HepG2 (cell line): Measurements from ENCODE around the gene OLFM2. TPM values are rescaled to one million over a fixed set of nuclear protein-coding genes. Genes with fewer than 3 reads are reported as not detected.

Source experiments
- FOXP4 ChIP-seq: sonication (generic); formaldehyde crosslinking; IDR thresholded peaks from 2 replicates; pipeline ENCODE4 v1.4.0; 2020; ENCODE audit warnings: missing genetic modification reagents
- HNRNPL ChIP-seq: fragments of 200-400 bp; formaldehyde crosslinking; IDR thresholded peaks from 2 replicates; pipeline ENCODE4 v1.6.1; 2017; ENCODE audit warnings: mild to moderate bottlenecking, low read depth, low read length
- REST ChIP-seq, 2 experiments: IDR thresholded peaks; 2 replicates each; pipeline ENCODE4 v1.6.1; 2011 to 2012; ENCODE audit warnings: low read length in 2 of 2, borderline replicate concordance in 1 of 2, low read depth in 1 of 2, mild to moderate bottlenecking in 1 of 2, moderate library complexity in 1 of 2
- TBX2 ChIP-seq: sonication (generic); formaldehyde crosslinking; IDR thresholded peaks from 2 replicates; pipeline ENCODE4 v1.5.0; 2020; ENCODE audit warnings: missing genetic modification reagents, mild to moderate bottlenecking, borderline replicate concordance
- THAP11 ChIP-seq: IDR thresholded peaks from 2 replicates; pipeline ENCODE4 v1.6.1; 2016; ENCODE audit warnings: missing biosample characterization, missing genetic modification reagents
- ZNF232 ChIP-seq: sonication (generic); formaldehyde crosslinking; IDR thresholded peaks from 2 replicates; pipeline ENCODE4 v1.4.0; 2020; ENCODE audit warnings: missing genetic modification reagents, borderline replicate concordance
- polyA plus RNA-seq, 8 experiments: library from polyadenylated mRNA; depleted of rRNA in 3 of 8; stranded (reverse) in 7 of 8; unstranded in 1 of 8; fragments of >200 nt; fragmentation: Illumina TruSeq in 4 of 8; extraction: Trizol in 4 of 8; gene quantifications; 2 replicates each; pipeline versions ENCODE4 v1.2.1 to v1.2.3, GENCODE V29; 2011 to 2016; ENCODE audit warnings: low read depth in 4 of 8, missing spikeins in 1 of 8, mixed read lengths in 1 of 8; ENCODE audit not compliant: insufficient read depth in 1 of 8
- total RNA-seq, 5 experiments: library from RNA; depleted of rRNA; stranded (reverse); fragments of >200 nt; fragmentation: Illumina TruSeq; extraction: Trizol; gene quantifications; 2 replicates each; pipeline ENCODE4 v1.2.3, GENCODE V29; 2016; ENCODE audit warnings: low read depth in 1 of 5
- TF ChIP-seq, protein P1 (sequence below): sonication (generic); formaldehyde crosslinking; IDR thresholded peaks from 2 replicates; pipeline ENCODE4 v1.5.1; 2020; ENCODE audit warnings: mild to moderate bottlenecking, missing genetic modification reagents, moderate library complexity
- TF ChIP-seq, protein P2 (sequence below): sonication (generic); formaldehyde crosslinking; IDR thresholded peaks from 2 replicates; pipeline ENCODE4 v1.9.0; 2021; ENCODE audit warnings: missing genetic modification reagents, borderline replicate concordance

Gene OLFM2
- total and polyA plus RNA-seq, 2 of the 13 experiments (the other 11 are each of a cell fraction or from before 2014, with no cell fraction given), result 0.20 to 0.51 TPM

- no peak for TF ChIP-seq REST (IDR thresholded peaks at IDR 0.05; ENCODE audit: borderline replicate concordance in 1 of 2, low read depth in 1 of 2, low read length in 2 of 2)
- peak; percentile 75 for TF ChIP-seq HNRNPL
- TF ChIP-seq, protein P1, sequence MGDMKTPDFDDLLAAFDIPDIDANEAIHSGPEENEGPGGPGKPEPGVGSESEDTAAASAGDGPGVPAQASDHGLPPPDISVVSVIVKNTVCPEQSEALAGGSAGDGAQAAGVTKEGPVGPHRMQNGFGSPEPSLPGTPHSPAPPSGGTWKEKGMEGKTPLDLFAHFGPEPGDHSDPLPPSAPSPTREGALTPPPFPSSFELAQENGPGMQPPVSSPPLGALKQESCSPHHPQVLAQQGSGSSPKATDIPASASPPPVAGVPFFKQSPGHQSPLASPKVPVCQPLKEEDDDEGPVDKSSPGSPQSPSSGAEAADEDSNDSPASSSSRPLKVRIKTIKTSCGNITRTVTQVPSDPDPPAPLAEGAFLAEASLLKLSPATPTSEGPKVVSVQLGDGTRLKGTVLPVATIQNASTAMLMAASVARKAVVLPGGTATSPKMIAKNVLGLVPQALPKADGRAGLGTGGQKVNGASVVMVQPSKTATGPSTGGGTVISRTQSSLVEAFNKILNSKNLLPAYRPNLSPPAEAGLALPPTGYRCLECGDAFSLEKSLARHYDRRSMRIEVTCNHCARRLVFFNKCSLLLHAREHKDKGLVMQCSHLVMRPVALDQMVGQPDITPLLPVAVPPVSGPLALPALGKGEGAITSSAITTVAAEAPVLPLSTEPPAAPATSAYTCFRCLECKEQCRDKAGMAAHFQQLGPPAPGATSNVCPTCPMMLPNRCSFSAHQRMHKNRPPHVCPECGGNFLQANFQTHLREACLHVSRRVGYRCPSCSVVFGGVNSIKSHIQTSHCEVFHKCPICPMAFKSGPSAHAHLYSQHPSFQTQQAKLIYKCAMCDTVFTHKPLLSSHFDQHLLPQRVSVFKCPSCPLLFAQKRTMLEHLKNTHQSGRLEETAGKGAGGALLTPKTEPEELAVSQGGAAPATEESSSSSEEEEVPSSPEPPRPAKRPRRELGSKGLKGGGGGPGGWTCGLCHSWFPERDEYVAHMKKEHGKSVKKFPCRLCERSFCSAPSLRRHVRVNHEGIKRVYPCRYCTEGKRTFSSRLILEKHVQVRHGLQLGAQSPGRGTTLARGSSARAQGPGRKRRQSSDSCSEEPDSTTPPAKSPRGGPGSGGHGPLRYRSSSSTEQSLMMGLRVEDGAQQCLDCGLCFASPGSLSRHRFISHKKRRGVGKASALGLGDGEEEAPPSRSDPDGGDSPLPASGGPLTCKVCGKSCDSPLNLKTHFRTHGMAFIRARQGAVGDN, result peak; percentile 29; the same call in 1 of the 2 replicates
- no peak for TF ChIP-seq ZNF232 (CRISPR knock-in tag)
- TF ChIP-seq THAP11 (CRISPR knock-in tag), result 0 out of 2 replicates have a peak, but pooled peaks have one; percentile 12
- TF ChIP-seq, protein P2, sequence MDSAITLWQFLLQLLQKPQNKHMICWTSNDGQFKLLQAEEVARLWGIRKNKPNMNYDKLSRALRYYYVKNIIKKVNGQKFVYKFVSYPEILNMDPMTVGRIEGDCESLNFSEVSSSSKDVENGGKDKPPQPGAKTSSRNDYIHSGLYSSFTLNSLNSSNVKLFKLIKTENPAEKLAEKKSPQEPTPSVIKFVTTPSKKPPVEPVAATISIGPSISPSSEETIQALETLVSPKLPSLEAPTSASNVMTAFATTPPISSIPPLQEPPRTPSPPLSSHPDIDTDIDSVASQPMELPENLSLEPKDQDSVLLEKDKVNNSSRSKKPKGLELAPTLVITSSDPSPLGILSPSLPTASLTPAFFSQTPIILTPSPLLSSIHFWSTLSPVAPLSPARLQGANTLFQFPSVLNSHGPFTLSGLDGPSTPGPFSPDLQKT (CRISPR knock-in tag), result no peak
- TF ChIP-seq TBX2 (CRISPR knock-in tag), result peak; percentile 20; the same call in 1 of the 2 replicates
- TF ChIP-seq FOXP4, result no peak
Observed at GRCh38 chr19:9848060-9848459, 88.3 kb downstream of the OLFM2 start (continued).
